HG02678 (cell line): ENCODE results near the gene RXRB.
"Not testable (repeated sequence)": the region's sequence is repeated elsewhere in the genome, so short reads cannot be mapped to it uniquely, and the experiment has no call there.

Source experiments
- ATAC-seq: cut with Tn5 transposase; IDR thresholded peaks from one replicate; pipeline ENCODE4 v1.9.1; 2021; ENCODE audit warnings: mild to moderate bottlenecking, moderate library complexity; ENCODE audit not compliant: unreplicated experiment

The RXRB gene

GRCh38 chr6:33200219-33201146 is at the start of gene RXRB, which contains the start of gene SLC39A7:
TSS of gene RXRB (minus strand) at chr6:33200665. CDS start at chr6:33200476, 189 bp downstream.
TSS of gene SLC39A7 (plus strand) at chr6:33200867. CDS start at chr6:33201246, 379 bp downstream.
- peak; percentile 66 for ATAC-seq

DNA sequence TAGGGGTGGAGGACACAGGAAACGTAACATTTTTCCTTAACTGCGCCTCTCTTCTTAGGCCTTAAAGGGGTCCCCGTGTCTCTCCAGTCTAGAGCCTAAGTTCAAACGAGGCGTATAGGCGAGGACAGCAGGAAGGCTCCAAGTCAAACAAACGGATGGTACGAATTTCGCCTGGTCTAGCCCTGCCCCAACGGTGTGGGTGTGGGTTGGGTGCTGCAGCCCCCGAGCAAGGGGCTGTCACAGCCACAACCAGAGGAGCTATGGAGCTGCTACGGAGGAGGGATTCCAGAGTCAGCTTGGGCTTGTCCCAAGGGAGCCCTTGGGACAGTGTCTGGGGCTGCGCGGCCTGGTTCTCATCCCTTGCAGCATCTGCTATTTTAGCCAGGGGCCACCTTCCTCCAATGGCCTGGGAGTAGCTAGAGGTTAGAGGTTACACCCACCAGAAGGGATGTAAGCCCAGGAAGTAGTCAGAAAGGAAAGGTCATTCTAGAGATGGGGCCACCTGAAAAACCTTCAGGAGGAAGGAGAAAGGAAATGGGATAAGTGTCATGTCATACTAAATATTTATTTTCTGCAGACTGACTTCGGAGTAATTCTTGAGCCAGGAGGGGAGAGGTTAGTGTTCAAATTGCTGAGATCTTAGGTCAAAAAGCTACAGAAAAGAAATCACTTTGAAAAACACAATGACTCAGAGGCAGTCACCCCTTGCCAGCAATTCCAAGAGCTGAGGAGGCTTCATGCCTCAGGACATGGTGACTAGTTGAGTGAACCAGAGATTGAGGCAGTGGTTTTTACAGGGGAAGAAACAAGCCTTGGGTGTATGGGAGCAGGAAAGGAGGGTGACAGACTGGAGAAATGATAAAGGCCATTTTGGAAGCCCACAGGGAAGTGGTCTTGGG is 49.5 kb upstream of the RXRB start:
- no peak for ATAC-seq

DNA sequence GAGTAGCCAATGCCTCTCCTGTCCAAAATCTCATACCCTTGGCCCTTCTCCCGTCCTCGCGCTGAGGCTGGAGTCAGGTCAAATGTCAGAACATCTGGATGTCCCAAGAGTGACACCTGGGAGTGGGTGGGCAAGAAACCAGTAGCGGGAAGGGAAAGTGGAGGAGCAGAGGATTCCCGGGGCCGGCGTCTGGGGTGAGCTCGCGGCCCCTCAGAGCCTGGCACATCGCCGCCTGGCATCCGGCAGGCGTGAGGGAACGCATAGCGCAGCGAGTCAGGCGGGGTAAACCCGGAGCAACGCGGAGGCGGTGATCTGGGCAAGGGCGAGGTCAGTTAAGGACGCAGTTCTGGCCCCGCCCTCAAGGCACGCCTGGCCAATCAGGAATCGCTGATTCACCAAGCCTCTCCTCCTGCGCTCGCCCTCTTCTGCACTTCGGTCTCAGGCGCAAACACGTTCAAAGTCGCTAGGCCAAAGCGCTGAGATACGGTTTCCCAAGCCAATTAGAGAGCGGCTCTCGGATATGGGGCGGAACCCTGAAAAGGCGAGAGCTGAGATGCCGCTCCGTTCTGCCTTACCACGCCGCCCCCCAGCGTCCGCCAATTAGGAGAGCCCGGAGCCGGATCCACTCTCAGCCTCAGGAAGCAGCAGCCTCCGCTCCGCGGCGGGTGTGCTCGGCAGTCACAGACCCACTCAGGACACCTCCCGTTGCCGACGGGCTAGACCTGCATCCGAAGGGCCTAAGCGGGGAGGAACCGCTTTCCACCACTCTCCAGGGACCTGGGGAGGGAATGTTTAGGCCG is 48.7 kb upstream of the RXRB start:
- peak; percentile 89 for ATAC-seq

DNA sequence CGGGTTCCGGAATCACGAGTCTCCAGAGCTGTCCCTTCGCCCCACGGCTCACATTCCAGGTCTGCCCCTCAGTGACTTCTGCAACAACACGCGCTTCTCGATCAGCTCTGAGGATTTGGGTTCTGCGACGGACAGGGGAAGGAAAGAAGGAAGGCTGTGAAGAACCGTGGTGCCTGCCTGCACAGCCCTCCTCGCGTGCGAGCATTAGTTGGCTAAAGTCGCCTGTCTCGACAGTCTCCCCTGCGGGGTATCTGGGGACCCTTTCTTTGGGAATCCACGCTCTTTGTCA is 48.1 kb upstream of the RXRB start:
- no peak for ATAC-seq

GRCh38 chr6:33247977-33248642 is 47.6 kb upstream of the RXRB start:
- peak; percentile 36 for ATAC-seq

DNA sequence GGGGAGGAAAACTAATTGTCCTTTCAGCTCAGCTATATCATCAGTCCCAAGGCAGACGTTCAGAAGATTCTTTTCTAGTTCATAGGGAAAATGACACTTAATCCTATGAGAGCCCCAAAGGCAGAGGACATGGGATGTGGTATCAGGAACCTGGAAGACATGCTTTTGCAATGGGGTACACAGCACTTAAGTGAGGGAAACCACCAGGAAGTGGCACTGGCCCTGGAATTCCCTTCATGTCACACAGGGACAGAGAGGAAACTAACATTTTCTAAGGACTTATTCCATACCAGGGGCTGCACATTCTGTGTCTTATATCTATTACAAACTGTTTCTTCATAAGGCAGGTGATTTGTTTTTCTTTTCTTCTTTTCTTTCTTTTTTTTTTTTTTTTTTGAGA is 43.0 kb upstream of the RXRB start:
- no peak for ATAC-seq

- ATAC-seq = no peak
Measured at GRCh38 chr6:33241968-33242367, 41.5 kb upstream of the RXRB start.

DNA sequence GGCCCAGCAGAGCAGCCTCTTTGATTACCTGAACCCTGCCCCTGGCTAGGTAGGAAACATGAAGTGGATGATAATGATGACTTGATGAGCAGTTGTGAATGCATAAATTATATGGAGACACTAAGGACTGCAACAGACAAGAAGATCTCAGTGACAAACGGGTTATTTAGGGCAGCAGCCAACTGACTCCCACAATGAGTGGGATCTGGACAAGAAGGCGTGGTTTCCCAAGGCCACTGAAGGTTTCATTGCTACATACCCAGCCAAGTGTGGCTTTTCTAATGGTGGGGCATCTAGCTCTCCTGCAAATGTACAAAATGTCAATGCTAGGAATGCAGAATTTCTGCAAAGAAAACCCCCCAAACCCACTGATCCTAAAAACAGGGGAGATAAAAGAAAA is 37.3 kb upstream of the RXRB start:
- no peak for ATAC-seq

GRCh38 chr6:33236852-33237251 is 36.4 kb upstream of the RXRB start:
- no peak for ATAC-seq

DNA sequence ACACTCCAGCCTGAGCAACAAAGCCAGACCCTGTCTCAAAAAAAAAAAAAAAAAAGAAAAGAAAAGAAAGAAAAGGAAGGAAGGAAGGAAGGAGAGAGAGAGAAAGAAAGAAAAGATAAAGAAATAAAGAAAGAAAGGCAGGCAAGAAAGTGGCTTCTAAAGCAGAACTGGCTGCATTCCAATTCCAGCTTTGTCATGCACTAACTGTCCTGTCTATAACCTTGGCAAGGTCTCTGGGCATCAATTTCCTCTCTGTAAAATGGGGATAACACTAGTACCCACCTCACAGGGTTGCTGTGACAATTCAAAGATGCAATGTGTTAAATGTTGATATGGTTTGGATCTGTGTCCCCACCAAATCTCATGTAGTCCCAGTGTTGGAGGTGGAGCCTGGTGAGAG is 35.9 kb upstream of the RXRB start:
- ATAC-seq = no peak

GRCh38 chr6:33235221-33235634 is 34.8 kb upstream of the RXRB start:
- ATAC-seq = no peak

DNA sequence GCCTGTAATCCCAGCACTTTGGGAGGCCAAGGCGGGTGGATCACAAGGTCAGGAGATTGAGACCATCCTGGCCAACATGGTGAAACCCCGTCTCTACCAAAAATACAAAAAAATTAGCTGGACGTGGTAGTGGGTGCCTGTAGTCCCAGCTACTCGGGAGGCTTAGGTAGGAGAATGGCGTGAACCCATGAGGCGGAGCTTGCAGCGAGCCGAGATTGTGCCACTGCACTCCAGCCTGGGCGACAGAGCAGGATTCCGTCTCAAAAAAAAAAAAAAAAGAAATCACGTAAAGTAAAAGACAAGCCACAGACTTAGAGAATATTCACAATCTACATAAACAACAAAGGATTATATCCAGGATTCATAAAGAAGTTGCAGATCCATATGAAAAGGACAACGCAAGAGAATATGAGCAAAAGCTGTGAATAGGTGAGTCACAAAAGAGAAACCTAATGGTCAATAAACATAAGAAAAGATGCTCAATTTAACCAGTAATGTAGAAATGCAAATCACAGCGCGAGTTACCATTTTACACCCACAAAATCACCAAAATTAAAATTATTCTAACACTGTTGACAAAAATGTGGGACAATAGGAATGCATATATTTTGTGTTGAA is 26.1 kb upstream of the RXRB start:
- not testable (repeated sequence) for ATAC-seq

GRCh38 chr6:33217681-33218080 is 17.2 kb upstream of the RXRB start:
- ATAC-seq = no peak

DNA sequence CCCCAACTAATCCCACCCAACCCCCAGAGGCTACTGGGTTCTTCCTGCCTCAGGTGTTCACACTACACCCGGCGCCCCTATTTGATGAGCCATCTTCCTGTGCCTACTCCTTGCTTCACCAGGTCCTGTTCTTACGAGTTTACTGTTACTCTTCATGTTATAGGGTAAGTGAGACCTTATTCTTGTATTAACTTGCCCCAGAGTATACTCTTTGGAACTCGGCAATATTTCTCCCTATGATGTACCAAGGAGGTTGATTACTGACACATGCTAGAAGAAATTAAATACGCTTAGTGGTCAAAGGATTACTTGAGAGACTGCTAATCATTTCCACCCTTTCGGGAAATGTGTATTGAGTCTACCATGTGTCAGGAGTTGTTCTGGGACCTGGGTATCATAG is 16.8 kb upstream of the RXRB start:
- no peak for ATAC-seq

- no peak for ATAC-seq
Measured at GRCh38 chr6:33216117-33216649, 15.7 kb upstream of the RXRB start.

DNA sequence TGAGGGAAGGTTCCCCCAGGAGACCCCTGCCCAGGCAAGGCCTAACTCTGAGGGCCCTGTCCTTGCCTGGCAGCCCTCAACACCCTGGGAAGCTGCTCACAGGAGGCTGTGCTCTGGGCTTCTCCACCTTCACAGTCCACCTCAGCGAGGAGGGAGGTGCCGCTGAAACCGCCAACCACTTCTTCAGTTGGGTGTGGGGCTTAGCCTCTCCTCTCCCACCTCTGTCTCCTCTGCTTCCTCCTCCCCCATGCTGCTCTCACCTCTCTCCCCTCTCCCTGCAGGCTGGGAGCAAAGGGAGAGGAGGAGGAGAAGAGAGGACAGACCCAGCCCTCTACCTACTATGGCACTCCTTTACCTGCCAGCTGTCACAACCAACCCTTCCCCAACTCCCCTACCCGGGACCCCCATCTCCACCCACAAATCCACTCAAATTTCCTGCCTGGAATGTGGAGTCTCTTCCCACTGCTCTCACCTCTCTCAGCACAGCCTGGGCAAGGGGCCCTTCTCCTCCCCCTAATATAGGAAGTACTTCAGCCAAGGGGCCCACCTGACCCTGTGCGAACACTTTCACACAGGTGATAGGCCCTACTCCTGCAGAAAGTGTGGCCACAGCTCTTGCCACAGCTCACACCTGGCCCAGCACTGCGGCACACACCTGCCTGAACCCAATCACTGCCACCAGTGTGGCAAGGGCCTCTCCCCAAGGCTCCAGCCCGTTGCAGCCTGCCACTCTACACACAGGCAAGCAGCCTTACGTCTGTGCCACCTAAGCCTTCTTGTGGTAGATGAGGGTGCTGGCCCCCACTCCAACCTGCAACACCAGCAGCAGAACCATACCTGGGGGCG is 15.0 kb upstream of the RXRB start:
- no peak for ATAC-seq

- no peak for ATAC-seq
Measured at GRCh38 chr6:33213989-33214335, 13.5 kb upstream of the RXRB start.

DNA sequence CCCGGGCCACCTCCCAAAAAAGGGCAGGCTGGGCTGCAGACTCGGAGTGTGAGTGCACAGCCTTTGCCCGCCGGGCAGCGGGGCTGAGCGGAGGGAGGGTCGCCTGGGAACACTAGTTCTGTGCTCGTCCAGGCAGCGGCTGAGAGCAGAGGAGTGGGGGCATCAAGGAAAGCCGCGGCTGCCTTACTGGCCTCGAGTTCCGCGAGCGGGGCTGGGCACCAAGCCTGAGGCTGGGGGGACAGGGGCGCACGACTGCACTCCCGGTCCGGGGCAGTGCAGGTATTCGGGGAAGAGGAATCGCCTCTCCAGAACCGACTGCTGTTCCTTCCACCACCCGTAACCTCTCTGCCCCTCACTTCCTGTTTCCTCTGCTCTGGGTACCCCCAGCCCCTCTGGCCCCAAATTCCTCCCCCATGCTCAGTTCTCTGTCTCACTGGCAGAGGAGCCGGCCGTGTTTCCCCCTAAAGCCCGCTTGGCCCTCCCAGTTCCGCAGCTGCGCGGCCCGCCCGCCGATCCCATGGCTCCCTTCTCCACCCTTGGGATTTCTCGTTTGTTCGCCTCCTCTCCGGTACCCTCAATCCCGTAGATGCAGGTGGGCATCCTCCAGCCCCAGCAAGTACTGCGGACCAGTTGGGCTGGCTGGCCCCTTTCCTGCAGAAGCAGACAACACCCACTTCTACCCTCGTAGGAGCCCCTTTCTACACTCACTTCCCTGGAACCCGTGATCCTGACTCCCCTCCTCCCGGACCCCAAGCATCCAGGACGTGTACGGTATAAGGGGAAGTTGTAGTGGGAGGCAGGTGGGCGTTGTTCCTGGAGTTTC is 12.9 kb upstream of the RXRB start:
- no peak for ATAC-seq
